GM18526 (cell line): Measurements from ENCODE around the gene PDE3A.

Experiments
- POLR2A ChIP-seq: IDR thresholded peaks from 3 replicates; pipeline ENCODE4 v1.6.1; 2011; ENCODE audit not compliant: insufficient read length; ENCODE audit errors: extremely low read depth

PDE3A gene

GRCh38 chr12:20368114-20368650, at the start of gene PDE3A:
TSS of gene PDE3A (plus strand) at chr12:20368537. CDS start at chr12:20369285, 748 bp downstream.
- no peak for TF ChIP-seq POLR2A

- no peak for TF ChIP-seq POLR2A
Observed at GRCh38 chr12:20319366-20319765, 49.0 kb upstream of the PDE3A start.

GRCh38 chr12:20320552-20320951, 47.8 kb upstream of the PDE3A start:
- TF ChIP-seq POLR2A: no peak

- no peak for TF ChIP-seq POLR2A
Observed at GRCh38 chr12:20339060-20339459, 29.3 kb upstream of the PDE3A start.

GRCh38 chr12:20342111-20342510, 26.2 kb upstream of the PDE3A start:
- TF ChIP-seq POLR2A: no peak

GRCh38 chr12:20345866-20346265, 22.5 kb upstream of the PDE3A start:
- TF ChIP-seq POLR2A: no peak

- no peak for TF ChIP-seq POLR2A
Observed at GRCh38 chr12:20350026-20350425, 18.3 kb upstream of the PDE3A start.

GRCh38 chr12:20350495-20350894, 17.8 kb upstream of the PDE3A start:
- no peak for TF ChIP-seq POLR2A

GRCh38 chr12:20351406-20351805, 16.9 kb upstream of the PDE3A start:
- TF ChIP-seq POLR2A: no peak

GRCh38 chr12:20356048-20356447, 12.3 kb upstream of the PDE3A start:
- TF ChIP-seq POLR2A: no peak

GRCh38 chr12:20360407-20360806, 7.9 kb upstream of the PDE3A start:
- no peak for TF ChIP-seq POLR2A

- no peak for TF ChIP-seq POLR2A
Observed at GRCh38 chr12:20361416-20361815, 6.9 kb upstream of the PDE3A start.

- no peak for TF ChIP-seq POLR2A
Observed at GRCh38 chr12:20364501-20364900, 3.8 kb upstream of the PDE3A start.

GRCh38 chr12:20366776-20367409, 1.4 kb upstream of the PDE3A start:
- no peak for TF ChIP-seq POLR2A

GRCh38 chr12:20367583-20368113, 689 bp upstream of the PDE3A start:
- TF ChIP-seq POLR2A: no peak

GRCh38 chr12:20368651-20369304, 441 bp downstream of the PDE3A start:
- no peak for TF ChIP-seq POLR2A
